GM11168 (cell line): ENCODE results near the gene SRRM2.

Experiments
- in situ Hi-C: fragments of 300-500 bp; cut with MboI; formaldehyde crosslinking; loops from one replicate; pipeline ENCODE4 v1.12.0; 2022; ENCODE audit warnings: low sequenced_read_pairs; ENCODE audit not compliant: unreplicated experiment

The SRRM2 gene

DNA sequence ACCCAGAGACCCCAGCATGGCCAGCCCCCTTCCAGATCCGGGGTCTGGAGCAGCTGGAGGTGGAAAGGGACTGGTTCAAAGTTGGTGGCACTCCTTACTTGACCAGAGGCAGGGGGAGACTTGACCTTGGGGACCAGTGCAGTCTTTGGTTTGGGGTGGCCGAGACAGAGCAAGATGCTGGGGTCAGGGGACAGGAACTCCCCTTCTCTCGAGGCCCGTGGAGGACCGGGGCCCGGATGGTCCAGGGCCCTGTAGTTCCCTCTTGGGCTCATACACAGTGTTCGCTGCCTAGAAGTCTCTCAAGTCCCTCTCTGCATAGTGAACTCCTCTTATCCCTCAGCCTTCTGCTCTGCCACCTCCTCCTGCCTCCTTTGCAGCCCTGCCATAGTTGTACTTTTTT lies 35.5 kb downstream of the SRRM2 start:
- in situ Hi-C loops: no loop called here

DNA sequence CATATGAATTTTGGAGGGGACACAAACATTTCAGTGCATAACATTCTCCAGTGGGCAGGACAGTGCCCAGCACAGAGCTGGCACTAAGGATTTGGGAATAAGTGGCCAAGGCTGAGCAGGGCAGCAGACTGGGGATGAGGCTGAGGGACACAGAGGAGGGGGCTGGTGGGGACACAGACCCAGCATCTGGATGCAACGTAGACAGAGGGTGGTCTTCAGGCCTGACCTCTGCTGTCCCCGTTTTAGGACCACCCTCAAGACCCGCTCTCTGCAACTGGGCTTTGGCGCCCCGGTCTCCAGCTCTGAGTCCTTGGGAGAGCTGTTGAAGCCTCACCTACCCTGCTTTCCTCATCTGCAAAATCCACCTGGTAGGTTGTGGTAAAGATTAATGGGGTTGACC lies 38.2 kb downstream of the SRRM2 start:
- in situ Hi-C loops: no loop called here

DNA sequence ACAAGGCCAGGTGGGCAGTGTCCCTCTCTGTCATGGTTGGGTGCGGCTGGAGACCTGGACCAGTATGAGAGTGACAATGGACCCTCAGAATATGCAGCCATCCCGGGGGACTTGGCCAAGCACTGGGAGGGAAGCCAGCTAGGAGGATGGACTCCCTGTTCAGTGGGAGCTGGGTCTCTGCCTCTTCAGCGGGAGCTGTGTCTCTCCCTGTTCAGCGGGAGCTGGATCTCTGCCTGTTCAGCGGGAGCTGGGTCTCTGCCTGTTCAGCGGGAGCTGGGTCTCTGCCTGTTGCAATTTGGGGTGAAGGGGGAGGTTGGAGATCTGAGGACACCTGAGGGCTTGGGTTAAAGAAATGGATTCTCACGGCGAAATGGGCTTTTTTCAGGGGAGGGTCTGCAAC lies 38.7 kb downstream of the SRRM2 start:
- in situ Hi-C loops: no loop called here

DNA sequence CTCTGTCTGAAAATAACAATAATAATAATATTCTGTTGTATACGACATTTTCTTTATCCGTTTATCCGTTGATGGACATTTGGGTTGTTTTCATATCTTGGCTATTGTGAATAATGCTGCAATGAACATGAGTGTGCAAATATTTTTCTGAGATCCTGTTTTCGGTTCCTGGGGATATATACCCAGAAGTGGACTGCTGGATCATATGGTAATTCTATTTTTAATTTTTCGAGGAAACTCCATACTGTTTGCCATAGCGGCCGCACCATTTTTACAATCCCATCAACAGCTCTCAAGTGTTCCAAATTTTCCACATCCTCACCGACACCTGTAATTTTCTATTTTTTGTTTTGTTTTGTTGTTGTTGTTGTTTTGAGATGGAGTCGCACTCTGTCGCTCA lies 40.5 kb downstream of the SRRM2 start:
- in situ Hi-C loops: no loop called here

DNA sequence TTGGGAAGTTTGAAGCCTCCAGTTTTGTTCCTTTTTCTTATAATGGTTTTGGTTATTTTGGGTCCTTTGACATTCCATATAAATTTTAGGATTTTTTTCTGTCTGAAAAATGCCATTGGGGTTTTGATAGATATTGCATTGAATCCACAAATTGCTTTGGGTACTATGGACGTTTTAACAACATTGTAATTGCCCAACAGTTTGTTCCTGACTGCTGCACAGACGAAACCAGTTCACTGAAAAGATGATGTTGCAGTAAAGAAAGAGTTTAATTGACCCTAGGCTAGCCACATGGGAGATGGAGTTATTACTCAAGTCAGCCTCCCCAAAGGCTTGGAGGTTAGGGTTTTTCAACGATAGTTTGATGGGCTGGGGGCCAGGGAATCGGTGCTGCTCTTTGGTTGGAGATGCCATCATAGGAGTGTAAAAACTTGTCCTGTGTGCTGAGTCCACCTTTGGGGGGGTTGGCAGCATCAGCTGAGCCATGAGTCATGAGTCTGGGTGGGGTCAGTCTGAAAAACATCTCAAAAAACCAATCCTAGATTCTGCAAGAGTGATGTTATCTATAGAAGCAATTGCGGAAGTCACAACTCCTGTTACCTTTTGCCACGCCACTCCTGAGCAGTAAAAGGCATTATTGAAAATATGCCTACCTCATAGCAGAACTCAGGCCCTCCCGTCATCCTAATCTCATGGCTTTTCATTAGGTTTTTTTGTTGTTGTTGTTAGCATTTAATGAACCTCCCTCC lies 43.1 kb downstream of the SRRM2 start:
- in situ Hi-C loops: no loop called here

DNA sequence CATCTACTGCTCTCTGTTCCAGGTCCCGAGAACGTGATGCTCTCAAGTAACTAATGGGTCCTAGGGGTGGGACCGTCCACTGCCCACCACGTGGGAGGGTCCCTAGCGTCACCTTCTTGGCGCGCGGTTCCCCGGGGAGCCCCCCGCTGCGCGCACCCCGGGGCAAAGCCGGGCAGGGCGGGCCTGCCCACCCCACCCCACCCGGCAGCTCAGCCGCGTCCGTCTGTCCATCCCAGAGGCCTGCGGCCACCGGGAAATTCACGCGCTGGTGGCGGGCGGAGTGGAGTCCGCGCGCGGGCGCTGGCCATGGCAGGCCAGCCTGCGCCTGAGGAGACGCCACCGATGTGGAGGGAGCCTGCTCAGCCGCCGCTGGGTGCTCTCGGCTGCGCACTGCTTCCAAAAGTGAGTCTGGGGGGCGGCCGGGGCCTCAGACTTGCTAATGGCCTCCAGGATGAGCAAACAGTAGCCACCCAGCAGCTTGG lies 46.3 kb downstream of the SRRM2 start:
- in situ Hi-C loops: no loop called here

DNA sequence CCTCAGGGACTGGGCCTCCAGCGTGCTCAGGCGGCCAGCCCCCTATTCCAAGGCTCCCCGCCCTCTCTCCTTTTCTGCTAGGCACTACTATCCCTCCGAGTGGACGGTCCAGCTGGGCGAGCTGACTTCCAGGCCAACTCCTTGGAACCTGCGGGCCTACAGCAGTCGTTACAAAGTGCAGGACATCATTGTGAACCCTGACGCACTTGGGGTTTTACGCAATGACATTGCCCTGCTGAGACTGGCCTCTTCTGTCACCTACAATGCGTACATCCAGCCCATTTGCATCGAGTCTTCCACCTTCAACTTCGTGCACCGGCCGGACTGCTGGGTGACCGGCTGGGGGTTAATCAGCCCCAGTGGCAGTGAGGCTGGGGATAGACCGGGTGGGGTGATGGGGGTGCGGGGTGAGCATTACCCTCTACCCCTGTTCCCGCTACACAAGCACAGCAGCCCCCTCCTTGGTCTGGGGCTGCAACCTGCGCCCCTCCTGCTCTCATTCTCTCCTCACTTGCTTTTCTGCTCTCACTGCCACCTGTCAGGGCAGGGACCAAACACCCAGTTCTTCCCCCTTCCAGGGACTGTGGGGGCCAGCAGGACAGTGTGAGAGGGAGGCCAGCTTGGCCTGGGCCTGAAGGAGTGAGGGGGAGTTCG lies 46.9 kb downstream of the SRRM2 start:
- in situ Hi-C loops: no loop called here

DNA sequence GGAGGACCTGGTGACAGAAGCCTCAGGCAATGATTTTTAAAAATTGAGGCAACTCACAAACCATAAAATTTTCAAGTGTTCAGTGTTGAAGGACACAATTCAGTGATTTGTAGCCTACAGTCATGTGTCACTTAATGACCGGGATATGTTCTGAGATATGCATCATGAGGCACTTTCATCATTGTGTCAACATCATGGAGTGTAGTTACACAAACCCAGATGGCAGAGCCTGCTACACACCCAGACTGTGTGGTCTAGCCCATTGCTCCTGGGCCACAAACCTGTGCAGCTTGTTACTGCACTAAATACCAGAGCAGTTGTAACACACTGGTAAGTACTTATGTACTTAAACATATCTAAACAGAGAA lies 47.4 kb downstream of the SRRM2 start:
- in situ Hi-C loops: no loop called here

DNA sequence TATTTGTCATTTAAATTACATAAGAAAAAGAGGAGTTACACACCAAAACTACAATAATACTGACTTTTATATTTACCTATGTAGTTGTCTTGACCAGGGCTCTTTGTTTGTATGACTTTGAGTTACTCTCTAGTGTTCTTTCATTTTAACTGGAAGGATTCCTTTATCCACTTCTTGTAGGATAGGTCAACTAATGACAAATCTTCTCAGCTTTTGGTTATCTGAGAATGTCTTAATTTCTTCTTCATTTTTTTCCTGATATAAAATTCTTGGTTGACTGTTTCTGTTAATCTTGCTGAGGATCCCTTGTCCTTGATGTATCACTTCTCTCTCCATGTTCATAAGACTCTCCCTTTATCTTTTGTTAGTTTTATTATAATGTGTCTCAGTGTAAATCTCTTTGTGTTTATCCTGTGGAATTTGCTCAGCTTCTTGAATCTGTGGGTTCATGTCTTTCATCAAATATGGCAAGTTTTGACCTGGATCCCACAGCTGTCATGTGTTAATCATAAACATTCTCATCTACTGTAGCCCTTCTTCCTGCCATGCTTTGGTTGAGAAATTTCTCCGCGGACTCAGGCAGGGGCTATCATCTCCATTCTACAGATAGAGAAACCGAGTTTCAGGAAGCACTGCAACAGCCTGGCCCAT lies 51.2 kb downstream of the SRRM2 start:
- in situ Hi-C loops: no loop called here

DNA sequence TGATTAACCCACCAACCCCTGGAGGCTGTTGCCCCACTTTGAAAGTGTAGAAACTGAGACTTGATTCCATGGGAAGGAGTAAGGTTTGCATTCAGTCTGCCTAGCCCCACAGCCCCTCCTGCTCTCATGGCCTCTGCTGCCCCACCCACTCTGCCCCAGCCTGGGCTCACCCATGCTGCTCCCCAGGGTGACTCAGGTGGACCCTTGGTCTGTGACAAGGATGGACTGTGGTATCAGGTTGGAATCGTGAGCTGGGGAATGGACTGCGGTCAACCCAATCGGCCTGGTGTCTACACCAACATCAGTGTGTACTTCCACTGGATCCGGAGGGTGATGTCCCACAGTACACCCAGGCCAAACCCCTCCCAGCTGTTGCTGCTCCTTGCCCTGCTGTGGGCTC lies 52.3 kb downstream of the SRRM2 start:
- in situ Hi-C loops: no loop called here

DNA sequence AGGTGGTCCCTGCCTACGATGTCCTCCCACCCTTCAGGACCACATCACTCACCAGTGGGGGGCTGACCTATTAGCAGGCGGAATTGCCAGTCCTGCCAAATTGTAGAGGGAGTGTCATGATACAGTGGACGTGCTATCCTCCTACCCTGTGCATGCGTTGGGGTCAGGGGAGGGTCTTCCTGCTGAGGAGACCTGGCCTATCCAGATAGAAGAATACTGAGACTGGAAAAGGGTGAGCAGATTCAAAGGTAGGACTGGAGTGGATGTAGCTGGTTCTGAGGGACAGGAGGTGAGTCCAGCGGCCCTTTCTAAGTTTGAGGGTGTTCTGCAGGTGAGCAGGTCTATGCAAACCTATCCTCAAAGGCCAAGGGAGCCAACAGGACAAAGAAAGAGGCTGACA lies 53.8 kb downstream of the SRRM2 start:
- in situ Hi-C loops: no loop called here

DNA sequence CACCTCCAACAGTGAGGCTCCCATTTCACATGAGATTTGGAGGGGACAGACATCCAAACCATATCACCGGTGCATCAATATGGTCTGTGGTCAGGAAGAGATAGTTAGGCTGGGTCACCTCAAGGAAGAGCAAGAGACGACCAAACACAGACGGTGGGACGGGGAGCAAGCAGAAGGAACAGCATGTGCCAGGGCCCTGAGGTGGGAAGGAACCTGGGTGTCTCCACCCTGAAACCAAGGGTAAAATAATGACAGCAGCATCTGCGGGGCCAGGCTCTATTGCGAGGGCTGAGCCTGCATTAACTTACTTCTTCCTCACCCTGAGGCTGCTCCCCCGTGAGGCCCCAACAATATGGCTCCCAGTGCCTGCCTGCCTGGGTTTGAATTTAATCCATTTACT lies 55.7 kb downstream of the SRRM2 start:
- in situ Hi-C loops: no loop called here

DNA sequence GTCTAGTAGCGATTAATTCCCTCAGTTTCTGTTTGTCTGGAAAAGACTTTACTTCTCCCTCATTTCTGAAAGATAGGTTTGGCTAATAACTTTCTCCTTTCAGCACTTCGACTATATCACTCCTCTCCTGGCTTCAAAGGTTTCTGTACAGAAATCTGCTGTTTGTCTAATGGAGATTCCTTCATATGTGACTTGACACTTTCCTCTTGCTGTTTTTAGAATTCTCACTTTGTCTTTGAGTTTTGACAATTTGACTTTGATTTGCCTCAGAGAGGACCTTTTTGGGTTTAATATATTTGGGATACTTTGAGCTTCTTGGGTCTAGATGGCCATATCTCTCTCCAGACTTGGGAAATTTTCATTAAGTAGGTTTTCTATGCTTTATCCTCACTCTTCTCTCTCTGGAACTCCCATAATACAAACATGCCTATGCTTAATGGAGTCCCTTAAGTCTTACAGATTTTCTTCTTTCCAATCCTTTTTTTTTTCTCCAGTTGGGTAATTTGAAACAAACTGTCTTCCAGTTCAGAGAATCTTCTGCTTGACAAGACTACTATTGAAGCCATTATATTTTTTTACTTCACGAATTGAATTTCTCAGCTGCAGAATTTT lies 56.8 kb downstream of the SRRM2 start:
- in situ Hi-C loops: no loop called here

DNA sequence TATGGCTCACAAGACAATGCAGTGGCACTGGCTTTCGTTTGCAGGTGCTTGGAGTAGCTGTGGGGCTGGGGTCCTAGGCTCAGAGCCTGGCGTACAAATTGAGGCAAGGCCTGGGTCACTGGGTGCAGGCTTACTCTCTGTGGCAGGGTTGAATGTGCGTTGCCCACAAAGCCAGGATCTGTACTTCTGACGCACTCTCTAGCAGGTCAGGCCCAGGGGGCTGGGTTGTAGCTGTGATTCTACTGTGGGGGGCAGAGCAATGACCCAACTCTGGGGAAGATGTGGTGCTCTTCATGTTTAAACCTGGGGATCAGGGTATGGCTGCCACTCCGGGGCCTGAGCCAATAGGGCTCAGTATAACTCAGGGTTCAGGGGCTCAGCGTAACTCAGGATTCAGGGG lies 58.2 kb downstream of the SRRM2 start:
- in situ Hi-C loops: no loop called here

DNA sequence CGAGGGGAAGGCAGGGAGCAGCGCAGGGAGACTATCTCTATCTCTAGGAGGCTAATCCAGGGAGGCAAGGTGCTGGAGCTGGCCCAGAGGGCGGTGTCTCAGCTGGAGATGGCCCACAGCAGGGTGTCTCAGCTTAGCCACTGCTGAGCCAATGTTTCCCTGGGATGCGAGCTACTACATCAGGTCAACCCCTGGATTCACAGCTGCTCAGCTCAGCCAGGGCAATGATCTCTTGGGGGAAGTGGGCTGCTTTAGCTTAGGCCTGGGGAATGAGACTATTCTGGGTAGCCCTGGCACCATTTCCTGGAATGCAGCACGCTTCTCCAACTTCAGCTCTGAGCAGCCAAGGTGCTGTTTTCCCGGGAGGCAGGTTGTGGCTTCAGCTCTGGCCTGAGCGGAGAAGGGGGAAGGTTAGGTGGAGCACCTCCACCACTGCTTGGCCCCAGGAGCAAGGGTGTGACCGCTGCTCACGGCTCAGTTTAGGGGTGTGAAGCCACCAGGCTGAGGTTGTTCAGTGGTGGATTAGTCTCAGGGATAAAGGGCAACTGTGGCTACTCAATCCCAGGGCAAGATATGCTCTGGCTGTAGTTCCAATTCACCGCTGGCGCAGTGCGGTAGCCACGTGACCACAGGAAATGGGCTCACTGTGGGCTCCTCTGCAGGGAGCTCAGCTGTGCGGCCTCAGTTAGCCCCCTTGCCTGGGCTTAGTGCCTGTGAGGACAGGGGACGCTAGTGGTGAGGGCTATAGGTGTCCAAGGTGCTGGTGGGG lies 59.4 kb downstream of the SRRM2 start:
- in situ Hi-C loops: no loop called here

DNA sequence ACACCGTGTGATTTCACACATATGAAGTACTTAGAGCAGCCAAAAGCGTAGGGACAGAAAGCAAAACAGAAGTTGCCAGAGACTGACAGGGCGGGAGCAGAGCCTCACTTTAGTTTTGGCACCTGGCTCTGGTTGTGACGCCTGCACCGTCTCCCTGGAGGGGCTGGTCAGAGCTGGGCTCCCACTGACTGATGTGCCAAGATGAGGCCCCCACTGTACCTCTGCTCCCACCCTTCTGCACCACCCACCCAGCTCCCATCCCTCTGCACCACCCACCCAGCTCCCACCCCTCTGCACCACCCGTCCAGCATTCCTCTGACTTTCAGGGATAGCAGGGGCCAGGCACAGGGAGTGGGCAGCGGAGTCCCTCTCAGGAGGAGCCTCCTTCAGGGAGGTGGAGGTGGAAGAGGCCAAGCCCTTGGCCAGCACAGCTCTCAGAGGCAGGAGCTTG lies 61.4 kb downstream of the SRRM2 start:
- in situ Hi-C loops: no loop called here

DNA sequence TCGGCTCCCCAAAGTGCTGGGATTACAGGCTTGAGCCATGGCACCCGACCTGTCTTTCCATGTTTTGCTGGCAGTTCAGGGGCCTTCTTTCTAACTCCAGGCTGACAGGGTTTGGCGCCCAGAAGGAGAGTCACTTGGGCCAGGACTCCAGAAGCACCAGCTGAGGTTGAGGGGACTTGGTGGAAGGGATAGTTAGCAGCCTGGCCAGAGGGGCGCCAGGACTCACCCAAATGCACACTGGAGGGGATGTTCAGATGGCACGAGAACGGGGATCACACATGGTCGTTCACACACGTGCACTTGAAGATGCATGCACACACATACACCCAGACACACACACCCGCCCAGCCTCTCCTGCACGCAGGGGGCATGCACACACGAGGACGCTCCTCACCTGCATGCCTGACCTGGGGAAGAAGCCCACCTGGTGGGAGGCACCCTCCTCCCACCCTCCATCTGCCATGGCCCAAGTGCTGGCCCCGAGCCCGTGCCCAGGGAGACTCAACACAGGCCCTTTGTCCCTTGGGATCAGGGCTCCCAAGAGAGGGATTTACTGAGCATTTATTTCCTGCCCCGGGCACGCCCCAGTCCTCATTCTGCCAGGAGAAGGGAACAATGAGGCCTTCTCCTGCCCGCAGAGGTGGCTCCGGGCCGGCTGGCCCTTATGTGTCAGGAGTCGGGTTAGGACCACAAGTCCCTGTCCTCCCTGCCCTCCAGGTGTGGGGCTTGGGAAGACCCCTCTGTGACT lies 62.3 kb downstream of the SRRM2 start:
- in situ Hi-C loops: no loop called here

DNA sequence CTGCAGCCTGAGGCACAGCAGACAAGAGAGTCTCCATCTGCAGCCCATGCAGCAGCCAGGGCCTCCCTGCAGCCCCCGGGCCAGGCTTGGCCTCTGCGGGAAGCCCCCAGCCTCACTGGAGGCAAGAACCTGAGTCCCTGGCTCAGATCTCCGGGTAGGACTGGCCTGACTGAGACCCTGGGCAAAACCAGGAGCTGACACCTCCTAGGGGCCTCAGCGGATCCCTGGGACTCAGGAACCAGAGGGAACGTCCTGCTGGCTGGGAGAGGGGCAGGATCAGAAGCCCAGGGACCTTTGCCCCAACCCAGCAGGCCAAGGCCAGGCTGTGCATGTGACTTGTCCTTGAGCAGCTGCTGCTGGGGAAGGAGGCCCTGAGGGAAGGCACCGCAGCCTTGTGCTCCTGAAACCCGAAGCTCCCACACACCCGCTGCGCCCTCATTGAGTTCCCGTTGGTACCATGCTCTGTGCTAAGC lies 62.9 kb downstream of the SRRM2 start:
- in situ Hi-C loops: no loop called here

DNA sequence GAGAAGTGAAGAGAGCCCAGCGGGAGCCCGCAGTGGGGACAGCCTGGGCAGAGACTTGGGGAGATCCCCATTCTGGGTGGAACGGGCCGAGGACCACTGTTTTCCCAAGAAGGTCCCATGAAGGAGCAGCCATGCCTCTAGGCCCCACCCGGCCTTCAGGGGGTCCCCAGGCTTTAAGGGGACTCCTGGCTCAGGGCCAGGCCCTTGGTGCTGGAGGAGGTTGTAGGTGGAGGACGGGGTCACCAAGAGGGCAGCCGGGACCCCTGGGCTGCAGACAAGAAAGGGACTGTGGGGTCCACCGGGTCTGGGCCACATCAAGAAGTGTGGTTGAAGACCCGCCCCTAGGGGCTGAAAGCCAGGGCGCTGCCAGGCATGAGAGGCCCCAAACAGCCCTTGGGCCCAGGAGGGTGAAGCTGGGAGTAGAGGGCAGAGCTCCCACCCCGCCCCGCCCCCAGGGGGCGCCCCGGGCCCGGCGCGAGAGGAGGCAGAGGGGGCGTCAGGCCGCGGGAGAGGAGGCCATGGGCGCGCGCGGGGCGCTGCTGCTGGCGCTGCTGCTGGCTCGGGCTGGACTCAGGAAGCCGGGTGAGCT lies 64.4 kb downstream of the SRRM2 start, which contains the start of gene PRSS21:
TSS of gene PRSS21 (plus strand) at position 487 of the 589 bp plus-strand sequence. CDS start at position 519, 32 bp downstream.
- in situ Hi-C loops: no loop called here
